ENCODE measurements around the gene PTPRT.

Gene PTPRT

DNA sequence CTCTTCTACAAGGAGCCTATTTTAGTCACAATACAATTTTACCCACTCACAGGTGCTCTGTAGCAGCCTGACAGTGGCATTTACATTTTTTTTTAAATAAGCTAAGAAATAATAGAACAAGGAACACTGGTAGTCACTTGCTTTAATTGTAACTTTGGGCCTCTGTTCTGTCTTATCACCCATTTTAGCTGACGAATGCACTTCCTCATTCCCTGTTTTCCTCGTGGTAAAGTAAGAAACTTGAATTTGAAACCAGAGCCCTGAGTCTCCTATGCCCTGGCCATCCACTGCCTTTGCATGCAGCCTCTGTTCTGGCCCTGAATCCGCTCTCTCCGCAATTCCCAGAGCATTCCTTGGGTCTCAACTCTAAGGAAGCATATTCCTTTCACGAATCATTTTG lies 550.6 kb downstream of the PTPRT start:
- DNase-seq (ENCODE audit: low read depth in 1 of 2, low spot score in 1 of 2) = no peak

DNA sequence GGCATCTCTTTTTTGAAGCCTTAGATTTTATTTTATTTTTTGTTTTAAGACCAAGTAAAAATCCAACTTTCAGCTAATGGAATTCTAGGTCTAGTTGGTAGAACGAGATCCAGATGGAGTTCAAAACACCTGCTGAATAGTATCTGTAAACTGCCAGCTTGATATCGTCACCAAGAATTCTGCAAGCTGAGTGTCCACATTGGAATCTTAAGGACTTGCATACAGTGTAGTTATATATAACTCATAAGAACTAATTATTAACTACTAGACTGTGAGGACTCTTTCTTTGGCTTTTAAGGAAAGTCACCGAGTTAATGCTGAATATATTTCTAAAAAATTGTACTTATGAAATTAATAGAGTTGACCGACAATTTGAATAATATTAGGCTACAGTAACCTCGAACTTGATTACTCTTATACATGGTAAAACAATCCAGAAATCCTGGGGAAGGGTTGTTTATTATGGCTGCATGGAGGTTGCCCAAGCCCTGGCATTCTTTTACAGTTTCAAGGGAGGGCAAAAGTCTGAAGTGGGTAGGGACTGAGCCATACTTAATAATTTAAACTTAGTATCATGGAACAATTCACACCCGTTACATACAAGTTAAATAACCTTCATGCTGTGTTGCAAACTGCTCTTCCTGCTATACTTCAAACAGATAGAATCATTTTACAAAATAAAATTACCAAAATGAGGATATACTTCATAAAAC lies 553.9 kb downstream of the PTPRT start:
- DNase-seq (ENCODE audit: low read depth in 1 of 2, low spot score in 1 of 2) = no peak

DNA sequence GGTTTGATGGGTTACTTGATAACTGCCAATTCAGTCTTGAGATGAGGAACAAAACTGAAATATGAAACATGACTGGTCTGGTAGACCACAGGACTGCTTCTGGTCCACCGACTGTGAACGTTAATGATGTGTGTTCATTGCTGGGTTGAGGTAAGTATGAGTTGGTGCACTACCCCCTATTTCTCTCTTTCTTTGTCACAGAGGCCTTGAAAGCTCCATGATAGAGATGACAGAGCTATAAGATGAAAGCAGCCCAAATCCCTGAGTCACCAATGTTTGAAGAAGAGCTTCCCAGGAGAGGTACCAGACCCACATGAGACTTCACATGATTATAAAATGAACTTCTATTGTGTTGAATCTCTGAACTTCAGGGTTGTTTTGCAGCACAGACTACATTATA lies 555.5 kb downstream of the PTPRT start:
- DNase-seq (ENCODE audit: low read depth in 1 of 2, low spot score in 1 of 2) = no peak

DNA sequence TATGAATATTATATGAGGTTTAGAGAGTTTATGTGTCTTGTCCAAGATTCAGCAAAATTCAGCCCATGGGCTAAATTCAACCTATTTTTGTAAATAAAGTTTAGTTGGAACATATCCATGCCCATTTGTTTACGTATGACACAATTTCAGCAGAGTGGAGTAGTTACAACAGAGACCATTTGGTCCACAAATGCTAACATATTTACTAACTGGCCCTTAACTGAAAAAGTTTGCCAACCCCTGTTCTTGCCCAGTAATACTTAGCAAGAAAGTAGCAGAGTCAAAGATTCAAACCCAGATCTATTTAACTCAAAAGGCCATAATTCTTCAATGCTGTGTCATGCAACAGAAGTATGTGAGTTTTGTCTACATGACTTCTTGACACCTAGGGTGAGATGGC lies 561.0 kb downstream of the PTPRT start:
- DNase-seq (ENCODE audit: low read depth in 1 of 2, low spot score in 1 of 2) = no peak

DNA sequence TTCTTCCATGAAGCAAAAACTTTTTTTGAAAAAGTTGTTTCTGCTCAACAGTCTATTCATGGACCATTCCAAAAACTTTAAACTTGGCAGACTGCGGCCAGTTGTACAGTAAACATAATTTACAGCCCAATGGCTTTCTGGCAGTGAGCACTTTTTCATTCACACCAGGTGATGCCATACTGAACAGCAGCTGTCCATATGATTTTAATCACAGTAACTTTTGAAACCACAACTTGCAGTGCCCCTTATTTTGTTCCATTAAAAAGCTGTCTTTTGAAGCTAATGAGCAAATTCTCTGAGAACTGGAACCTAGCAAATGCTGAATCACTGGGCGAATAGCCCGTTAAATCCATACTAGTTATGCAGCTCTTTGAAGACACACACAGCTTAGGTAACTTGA lies 576.6 kb downstream of the PTPRT start:
- no peak for DNase-seq (ENCODE audit: low read depth in 1 of 2, low spot score in 1 of 2)

DNA sequence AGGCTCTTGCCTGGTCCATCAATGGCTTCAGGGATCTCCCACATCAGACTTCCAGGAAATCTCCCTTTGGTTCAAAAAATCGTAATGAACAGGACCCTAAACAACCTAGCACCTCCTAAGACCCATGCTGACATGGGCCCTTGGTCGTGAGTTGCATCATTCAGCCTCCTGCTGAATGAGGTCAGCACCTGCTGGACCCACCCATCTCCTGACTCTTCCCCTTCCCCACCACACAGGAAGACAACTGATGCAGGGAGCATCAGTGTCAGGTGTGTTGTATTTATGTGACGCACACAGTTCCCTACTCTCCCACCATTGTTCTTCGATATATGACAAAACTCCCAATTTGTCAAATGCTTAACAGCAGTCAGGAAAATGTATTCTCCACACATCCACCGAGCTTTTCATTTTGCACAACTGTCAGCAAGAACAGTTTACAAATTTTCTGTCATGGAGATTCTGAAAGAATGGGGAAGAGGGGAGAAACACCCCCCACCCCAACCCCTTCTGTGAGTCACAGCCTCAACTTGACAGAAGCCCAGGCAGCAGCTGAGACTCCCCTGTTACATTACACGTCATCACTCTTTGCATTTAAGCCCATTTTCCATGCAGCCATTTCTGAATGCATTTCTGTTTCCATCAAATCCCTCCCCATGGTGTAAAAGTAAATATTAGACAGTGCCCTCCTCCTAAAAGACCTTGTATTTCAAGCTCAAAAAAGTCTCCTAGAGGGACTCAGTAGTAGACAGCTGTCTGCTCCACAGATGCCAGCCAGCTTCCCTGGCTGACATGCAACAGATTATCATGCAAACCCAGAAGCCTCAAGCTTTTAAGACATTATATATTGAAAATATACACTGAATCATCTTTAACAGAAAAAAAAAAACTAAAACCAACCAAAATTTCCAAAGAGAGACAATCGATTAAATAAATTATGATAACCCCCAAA lies 577.5 kb downstream of the PTPRT start:
- no peak for DNase-seq (ENCODE audit: low read depth in 1 of 2, low spot score in 1 of 2)

DNA sequence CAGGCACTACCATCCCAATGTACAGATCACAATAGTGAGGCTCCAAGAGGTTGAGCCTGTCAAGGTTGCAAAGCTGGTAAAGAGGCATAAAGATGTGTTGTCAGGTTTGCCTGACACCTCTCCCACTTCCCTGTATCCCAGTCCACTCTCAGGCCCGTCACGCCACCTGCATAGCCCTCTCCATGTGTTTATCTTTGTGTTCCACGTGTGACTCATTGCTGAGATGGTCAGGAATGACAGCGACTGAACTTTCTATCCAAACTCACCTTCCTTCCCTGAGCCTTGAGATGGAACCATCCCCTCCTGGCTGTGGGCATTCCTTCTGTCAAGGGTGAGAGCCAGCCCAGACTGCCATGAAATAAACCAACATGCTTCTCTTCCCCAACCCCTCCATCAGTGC lies 578.3 kb downstream of the PTPRT start:
- no peak for DNase-seq (ENCODE audit: low read depth in 1 of 2, low spot score in 1 of 2)

DNA sequence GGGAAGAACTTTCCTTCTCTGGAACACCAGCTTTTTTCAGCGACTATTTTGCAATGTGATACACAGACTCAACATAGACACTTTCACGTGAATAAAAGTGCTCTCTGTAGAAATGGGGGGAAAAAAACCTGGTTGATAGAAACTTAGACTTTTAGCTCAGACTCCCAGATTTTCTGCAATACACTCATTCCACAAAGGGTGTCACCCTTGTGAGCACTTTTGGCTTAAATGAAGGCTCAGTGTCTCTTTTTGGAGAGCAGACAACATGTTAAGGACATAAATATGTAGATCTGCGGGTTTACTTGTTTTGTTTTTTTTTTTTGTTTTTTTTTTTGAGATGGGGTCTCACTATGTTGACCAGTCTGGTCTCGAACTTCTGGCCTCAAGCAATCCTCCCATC lies 579.6 kb downstream of the PTPRT start:
- no peak for DNase-seq (ENCODE audit: low read depth in 1 of 2, low spot score in 1 of 2)

DNA sequence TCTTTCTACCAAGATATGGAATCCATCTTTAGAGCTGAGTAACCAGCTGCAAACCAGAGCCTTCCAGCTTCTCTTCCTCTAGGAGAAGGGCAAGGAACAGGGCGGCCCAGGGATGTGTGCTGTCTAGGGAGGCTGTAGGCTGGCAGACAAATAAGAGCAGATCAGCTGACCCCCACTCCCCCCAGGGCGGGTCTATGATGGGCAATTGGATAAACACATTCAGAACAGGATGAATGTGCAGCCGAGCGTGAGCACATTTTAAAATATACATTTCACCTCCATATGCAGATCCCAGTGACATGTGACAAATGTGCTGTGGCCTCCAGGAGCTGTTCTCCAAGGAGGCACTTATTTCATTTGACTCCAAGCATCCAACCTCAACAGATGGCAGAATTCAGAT lies 580.1 kb downstream of the PTPRT start:
- DNase-seq (ENCODE audit: low read depth in 1 of 2, low spot score in 1 of 2) = no peak

DNA sequence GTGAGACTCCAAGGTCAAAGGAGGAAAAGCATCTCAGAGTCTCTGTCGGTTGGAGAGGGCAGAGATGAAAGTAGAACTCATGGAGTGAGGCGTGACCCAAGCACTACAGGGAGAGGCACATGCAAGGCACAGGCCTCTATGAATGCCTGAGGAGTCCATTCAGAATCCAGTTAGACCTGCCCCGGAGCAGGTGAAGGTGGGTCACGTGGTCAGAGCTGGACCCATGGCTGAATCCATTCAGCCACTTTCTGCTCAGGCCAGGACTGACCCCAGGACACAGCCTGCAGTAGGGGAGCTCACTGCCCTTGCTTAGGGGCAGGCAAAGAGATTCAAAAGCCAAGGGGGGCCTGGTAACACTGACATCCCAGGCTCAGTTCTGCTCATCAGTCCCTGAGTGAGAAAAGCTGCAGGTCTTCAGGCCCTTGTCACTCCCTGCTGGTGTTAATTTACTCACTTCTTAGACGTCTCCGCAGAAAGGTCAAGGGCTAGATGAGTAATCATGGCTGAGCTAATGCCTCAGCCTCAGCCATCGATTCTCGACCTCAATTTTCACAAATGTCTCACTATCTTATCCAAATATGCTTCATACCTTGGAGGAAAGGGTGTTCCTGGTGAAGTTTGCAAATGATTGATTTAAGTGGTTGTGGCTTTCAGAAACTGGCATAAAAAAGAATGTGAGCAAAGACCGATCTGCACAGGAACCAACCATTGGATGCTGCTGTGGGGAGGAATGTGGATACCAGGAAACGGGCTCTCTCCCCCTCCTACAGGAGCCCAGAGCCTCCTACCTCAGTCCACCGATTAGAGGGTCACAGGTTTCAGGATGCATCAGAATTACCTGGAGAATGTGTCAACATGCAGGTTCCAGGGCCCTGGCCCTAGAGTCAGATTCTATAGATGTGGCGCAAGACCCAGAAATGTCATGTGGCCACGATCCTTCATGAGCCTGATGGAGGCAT lies 584.4 kb downstream of the PTPRT start:
- DNase-seq (ENCODE audit: low read depth in 1 of 2, low spot score in 1 of 2) = no peak

DNA sequence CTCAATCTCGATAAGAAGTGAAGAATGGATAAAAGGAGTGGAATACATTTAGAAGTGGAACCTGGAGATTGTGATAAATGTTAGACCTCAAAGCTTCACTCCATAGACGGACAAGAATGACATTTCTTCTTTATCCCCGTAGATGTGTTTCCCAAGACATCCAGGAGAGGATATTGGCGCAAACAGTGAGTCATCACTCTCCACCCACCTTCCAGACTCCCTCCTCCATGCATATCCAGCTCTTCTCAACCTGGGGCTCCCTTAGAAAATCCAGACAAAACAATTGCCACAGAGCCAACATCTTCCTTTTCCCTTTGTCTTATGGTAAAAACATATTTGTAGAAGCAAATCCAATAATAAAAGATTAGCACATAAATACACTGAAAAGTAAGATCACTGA lies 586.1 kb downstream of the PTPRT start:
- DNase-seq (ENCODE audit: low read depth in 1 of 2, low spot score in 1 of 2) = no peak

DNA sequence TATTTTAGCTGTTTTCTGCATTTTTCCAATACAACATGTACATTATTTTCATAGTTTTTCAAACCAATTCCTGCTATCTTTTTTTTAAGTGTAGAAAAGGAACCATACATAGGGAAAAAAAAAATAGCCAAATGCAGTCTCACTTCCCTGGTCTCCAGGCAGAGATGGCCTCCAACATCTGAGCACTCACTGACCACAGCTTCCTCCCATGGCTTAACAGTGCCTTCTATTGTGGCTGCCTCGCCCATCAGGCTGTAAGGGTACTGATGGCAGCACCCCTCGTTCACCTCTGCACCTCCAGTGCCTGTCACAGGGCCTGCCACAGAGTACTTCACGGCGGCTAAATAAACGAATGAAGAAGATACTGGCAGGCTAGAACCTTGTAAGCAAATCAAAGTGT lies 591.1 kb downstream of the PTPRT start:
- DNase-seq (ENCODE audit: low read depth in 1 of 2, low spot score in 1 of 2) = no peak

DNA sequence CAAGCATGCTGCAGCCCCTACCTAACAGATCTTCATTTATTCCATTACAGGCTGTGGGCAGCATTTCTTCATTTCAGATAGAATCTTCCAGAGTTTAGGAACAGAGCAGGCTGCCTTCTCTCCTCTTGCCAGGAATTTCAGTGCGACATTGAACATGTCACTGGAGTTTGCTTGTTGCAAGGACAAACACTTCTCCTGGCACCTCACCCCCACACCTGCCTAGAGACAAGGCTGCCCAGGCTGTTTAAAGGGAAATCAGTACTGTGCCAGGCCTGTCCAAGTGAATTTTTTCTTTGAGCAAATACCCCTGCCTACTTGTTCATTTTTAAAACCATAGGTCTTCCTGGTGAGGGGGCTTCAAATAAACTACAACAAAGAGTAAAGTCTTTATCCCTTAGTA lies 594.1 kb downstream of the PTPRT start:
- DNase-seq (ENCODE audit: low read depth in 1 of 2, low spot score in 1 of 2) = no peak

DNA sequence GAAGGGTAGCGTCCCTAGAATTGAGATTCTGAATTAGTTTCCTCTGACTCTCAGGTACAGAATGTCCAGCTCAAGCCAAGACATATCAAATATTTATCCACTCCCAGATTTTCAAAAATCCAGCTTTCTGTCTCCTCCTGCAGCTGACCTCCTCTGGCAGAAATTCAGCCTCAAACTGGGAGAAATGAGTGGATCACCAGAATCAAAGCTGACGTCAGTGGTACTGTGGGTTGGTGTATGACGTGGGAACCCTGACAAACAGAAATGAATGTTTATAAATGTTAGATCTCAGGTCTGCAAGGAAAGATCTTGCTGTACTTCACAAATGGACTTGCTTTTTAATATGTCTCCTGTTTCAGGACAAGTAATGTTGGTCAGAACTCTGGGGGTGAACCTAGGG lies 595.0 kb downstream of the PTPRT start:
- no peak for DNase-seq (ENCODE audit: low read depth in 1 of 2, low spot score in 1 of 2)

DNA sequence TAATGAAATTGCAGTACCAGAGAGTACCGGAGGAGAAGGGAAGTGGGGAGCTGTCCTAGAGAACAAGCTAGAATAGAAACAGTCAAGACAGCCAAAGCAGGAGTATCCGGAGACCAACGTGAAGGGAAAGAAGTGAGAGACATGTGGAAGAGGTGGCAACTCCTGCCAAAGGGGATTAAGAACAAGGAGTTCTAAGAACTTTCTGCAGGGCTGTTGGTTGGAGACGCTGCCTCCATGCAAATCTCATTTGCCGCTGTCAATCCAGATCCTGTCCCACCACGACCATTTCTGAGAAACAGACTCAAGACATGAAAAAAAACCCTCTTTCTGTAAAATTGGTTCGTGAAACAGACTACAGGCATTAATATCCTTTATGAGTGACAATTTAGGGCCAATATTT lies 595.7 kb downstream of the PTPRT start:
- no peak for DNase-seq (ENCODE audit: low read depth in 1 of 2, low spot score in 1 of 2)

DNA sequence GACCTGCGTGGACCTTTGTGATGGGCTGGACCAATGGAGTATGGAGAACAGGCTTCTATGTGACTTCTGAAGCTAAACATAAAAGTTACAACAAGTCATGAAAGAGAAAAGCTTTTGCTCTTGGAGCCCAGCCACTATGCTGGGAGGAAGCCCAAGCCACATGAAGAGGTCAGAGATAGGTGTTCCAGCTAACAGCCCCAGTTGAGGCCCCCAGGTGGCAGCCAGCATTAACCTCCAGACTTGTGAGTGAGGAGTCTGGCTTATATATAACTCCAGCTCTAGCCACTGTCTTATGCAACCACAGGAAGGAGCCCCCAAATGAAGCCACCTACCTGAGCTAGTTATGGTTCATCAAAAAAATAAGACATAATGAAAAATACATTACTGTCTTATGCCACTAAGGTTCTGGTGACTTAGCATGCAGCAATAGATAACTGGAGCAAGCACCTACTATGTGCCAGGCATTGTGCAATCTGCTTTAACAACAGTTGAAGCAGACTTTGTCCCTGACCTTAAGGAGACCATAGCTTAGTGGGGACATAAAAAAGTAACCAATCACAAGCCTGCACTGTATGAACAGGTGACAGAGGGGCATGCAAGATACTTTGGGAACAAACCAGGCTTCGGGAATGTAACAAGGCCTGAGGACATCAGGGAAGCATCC lies 599.6 kb downstream of the PTPRT start:
- no peak for DNase-seq (ENCODE audit: low read depth in 1 of 2, low spot score in 1 of 2)

DNA sequence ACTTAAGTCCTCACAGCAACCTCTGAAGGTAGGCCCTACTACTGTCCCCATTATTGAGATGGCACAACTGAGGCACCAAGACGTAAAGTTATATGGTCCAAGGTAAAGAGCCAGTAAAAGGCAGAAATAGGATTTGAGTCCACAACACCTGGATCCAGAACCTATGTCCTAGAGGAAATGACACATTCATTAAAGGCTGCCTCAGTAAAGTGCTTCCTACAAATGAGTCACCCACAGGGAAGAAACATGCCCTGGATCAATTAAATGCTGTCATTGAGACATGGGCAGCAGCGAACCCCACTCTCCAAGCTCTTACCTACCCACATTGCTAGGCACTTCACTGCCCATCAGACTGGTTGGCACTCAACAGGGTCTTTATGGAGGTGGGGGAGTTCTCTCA lies 600.9 kb downstream of the PTPRT start:
- DNase-seq (ENCODE audit: low read depth in 1 of 2, low spot score in 1 of 2) = no peak

DNA sequence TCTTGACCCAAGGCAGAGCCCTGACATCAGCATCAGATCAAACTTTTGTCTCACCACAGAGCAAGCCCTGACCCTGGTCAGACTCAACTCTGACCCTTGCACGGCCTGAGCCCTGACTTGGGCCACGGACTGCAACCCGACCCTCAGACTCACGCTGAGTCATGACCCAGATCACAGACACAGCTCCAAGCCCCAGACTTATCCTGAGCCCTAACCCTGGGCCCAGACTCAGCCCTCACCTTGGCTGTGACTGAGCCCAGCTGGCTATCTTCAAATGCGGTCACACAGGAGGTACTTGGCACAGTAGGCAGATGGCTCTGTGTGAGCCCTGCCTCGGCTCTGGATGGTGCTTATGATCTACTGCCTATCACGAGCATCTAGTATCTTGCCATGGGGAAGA lies 602.3 kb downstream of the PTPRT start:
- DNase-seq (ENCODE audit: low read depth in 1 of 2, low spot score in 1 of 2) = no peak

DNA sequence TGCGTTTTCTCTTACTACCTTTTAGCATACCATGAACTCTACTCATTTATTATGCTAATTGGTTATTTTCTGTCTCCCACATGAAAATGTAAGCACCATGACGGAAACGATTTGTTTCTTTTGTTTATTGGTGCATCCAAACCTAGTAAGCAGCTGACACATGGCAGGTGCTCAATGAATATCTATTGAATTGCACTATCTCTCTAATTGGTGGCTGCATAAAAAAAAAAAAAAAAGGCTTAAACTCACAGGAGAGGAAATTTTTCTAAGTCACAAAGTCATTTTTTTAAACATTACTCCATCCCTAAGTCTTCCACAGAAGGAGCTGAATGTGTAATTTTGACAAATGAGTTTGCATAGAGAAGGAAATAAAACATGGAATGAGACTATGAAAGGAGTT lies 608.4 kb downstream of the PTPRT start:
- DNase-seq (ENCODE audit: low read depth in 1 of 2, low spot score in 1 of 2) = no peak

DNA sequence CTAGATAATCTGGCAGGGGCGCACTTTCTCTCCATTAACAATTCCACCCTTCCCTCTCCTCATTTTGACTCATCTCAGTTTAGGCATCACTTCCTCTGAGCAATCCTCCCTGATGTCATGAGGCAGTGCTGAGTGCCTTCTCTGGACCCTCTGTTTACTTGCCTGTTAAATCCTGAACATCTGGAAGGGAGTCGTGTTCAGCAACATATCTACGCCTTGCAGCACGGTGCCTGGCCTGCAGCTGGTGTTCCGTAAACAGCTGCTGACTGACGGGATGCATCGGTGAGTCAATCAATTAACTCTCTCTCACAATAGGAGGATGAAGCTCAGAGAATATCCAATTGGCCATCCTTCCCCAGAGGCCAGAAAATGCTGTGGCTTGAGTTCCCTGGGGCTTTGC lies 613.5 kb downstream of the PTPRT start:
- no peak for DNase-seq (ENCODE audit: low read depth in 1 of 2, low spot score in 1 of 2)
